H1 (cell line): ENCODE results near the gene LYAR. TPM values are rescaled to one million over a fixed set of nuclear protein-coding genes. Genes with fewer than 3 reads are reported as not detected.
A peak's percentile ranks its signal among the peaks of the same experiment; 100 is the strongest.

Experiments
- CTCF ChIA-PET: fragments of 300-600 bp; sonication (Branson Sonifier 250); formaldehyde crosslinking; loops from one replicate; lab custom pipeline; 2021; ENCODE audit not compliant: partially characterized antibody; lab: Charles Lee
- POLR2A ChIA-PET: fragments of 300-600 bp; sonication (Branson Sonifier 250); formaldehyde crosslinking; loops from one replicate; lab custom pipeline; 2021; ENCODE audit warnings: inconsistent platforms; ENCODE audit not compliant: partially characterized antibody; lab: Charles Lee
- DNase-seq, 2 experiments: peaks; one replicate each; pipeline versions ENCODE4 v3.0.0 to v3.0.0-alpha.2; 2010 to 2022; ENCODE audit warnings: low spot score in 2 of 2, low read depth in 1 of 2, mixed read lengths in 1 of 2
- FAIRE-seq: peaks from 2 replicates; lab custom pipeline; 2011; peaks lifted over from hg19 to GRCh38; lab: Jason Lieb, UNC
- H2AFZ ChIP-seq: 2 replicates; pipeline ENCODE4 v1.8.1; 2012; ENCODE audit warnings: low read length, inconsistent platforms
- H2AK5ac ChIP-seq: 2 replicates; pipeline ENCODE4 v1.6.1; 2013; ENCODE audit warnings: low read depth, low read length
- H2BK120ac ChIP-seq: replicated peaks from 2 replicates; pipeline ENCODE3; 2013; ENCODE audit warnings: low read depth, low read length, inconsistent platforms
- H2BK12ac ChIP-seq: 2 replicates; pipeline ENCODE4 v1.6.1; 2013; ENCODE audit warnings: low read depth, low read length
- H2BK15ac ChIP-seq: 2 replicates; pipeline ENCODE4 v1.6.1; 2013; ENCODE audit warnings: low read length
- H2BK20ac ChIP-seq: 2 replicates; pipeline ENCODE4 v1.6.1; 2013; ENCODE audit warnings: low read length
- H2BK5ac ChIP-seq: 2 replicates; pipeline ENCODE4 v1.6.1; 2013; ENCODE audit warnings: low read depth, low read length
- H3K14ac ChIP-seq: 2 replicates; pipeline ENCODE4 v1.6.1; 2013; ENCODE audit warnings: inconsistent platforms; ENCODE audit not compliant: insufficient read length
- H3K18ac ChIP-seq: 2 replicates; pipeline ENCODE4 v1.6.1; 2013; ENCODE audit warnings: low read length; ENCODE audit errors: extremely low read depth
- H3K23ac ChIP-seq: 2 replicates; pipeline ENCODE4 v1.6.1; 2013; ENCODE audit warnings: inconsistent platforms; ENCODE audit not compliant: insufficient read length
- H3K23me2 ChIP-seq: 2 replicates; pipeline ENCODE4 v1.6.1; 2013; ENCODE audit warnings: low read depth, low read length
- H3K27ac ChIP-seq: 2 replicates; pipeline ENCODE4 v1.6.1; 2011; ENCODE audit warnings: low read depth, low read length, inconsistent platforms
- H3K27me3 ChIP-seq, 4 experiments: replicated peaks in 1 of 4; 1 replicate in 1 of 4; 2 replicates in 3 of 4; pipeline versions ENCODE4 v1.6.1 to v1.8.1; 2011 to 2013; ENCODE audit warnings: low read length in 3 of 4, mild to moderate bottlenecking in 3 of 4, inconsistent platforms in 2 of 4, mixed read lengths in 2 of 4, moderate library complexity in 1 of 4; ENCODE audit not compliant: control insufficient read depth in 3 of 4, insufficient read depth in 3 of 4; ENCODE audit errors: extremely low read depth in 1 of 4
- H3K36me3 ChIP-seq, 4 experiments: 2 replicates each; pipeline versions ENCODE4 v1.6.1 to v1.8.1; 2011 to 2013; ENCODE audit warnings: mild to moderate bottlenecking in 4 of 4, low read length in 3 of 4, moderate library complexity in 2 of 4, control low read depth in 1 of 4, inconsistent platforms in 1 of 4; ENCODE audit not compliant: insufficient read depth in 4 of 4, control insufficient read depth in 2 of 4
- H3K4ac ChIP-seq: replicated peaks from 2 replicates; pipeline ENCODE3; 2013; ENCODE audit warnings: low read length, low read depth, mixed read lengths, inconsistent platforms; ENCODE audit not compliant: insufficient read length
- H3K4me1 ChIP-seq, 4 experiments: replicated peaks in 1 of 4; 1 replicate in 1 of 4; 2 replicates in 3 of 4; pipeline versions ENCODE4 v1.6.1 to v1.8.1; 2011 to 2013; ENCODE audit warnings: low read length in 3 of 4, inconsistent platforms in 2 of 4, mixed read lengths in 1 of 4; ENCODE audit not compliant: insufficient read depth in 4 of 4, control insufficient read depth in 3 of 4
- H3K4me2 ChIP-seq, 2 experiments: 2 replicates each; pipeline versions ENCODE4 v1.6.1 to v1.8.1; 2011 to 2013; ENCODE audit warnings: low read depth in 2 of 2, low read length in 2 of 2, control low read depth in 1 of 2, inconsistent platforms in 1 of 2, mild to moderate bottlenecking in 1 of 2; ENCODE audit not compliant: insufficient read depth in 1 of 2
- H3K4me3 ChIP-seq, 4 experiments: fragments of 200-600, 300-600 bp in 1 of 4; sonication (generic), shearing (Covaris generic), sonication (Bioruptor Twin) in 1 of 4; 2 replicates each; pipeline versions ENCODE4 v1.5.1 to v1.8.1; 2011 to 2016; ENCODE audit warnings: low read length in 4 of 4, low read depth in 3 of 4, control low read depth in 2 of 4, inconsistent platforms in 2 of 4, mild to moderate bottlenecking in 2 of 4, mixed read lengths in 1 of 4, moderate library complexity in 1 of 4; ENCODE audit not compliant: insufficient read depth in 2 of 4; ENCODE audit errors: extremely low read depth in 1 of 4
- H3K56ac ChIP-seq: replicated peaks from 2 replicates; pipeline ENCODE3; 2013; ENCODE audit warnings: low read depth, mild to moderate bottlenecking, mixed read lengths, low read length, inconsistent platforms; ENCODE audit not compliant: insufficient read length
- H3K79me1 ChIP-seq: 2 replicates; pipeline ENCODE4 v1.6.1; 2013; ENCODE audit warnings: low read depth, low read length, control low read depth
- H3K79me2 ChIP-seq, 2 experiments: 2 replicates each; pipeline versions ENCODE4 v1.6.1 to v1.8.1; 2012 to 2013; ENCODE audit warnings: low read length in 2 of 2, mild to moderate bottlenecking in 2 of 2, inconsistent platforms in 1 of 2; ENCODE audit not compliant: insufficient read depth in 2 of 2, control insufficient read depth in 1 of 2
- H3K9ac ChIP-seq, 4 experiments: replicated peaks in 1 of 4; 1 replicate in 1 of 4; 2 replicates in 3 of 4; pipeline versions ENCODE4 v1.6.1 to v1.8.1; 2011 to 2013; ENCODE audit warnings: low read depth in 3 of 4, low read length in 3 of 4, control low read depth in 2 of 4, mild to moderate bottlenecking in 2 of 4, moderate library complexity in 2 of 4, inconsistent platforms in 1 of 4; ENCODE audit errors: extremely low read depth in 1 of 4
- H3K9me3 ChIP-seq, 2 experiments: 2 replicates each; pipeline versions ENCODE4 v1.6.1 to v1.8.1; 2012 to 2013; ENCODE audit warnings: mild to moderate bottlenecking in 2 of 2, moderate library complexity in 2 of 2, control low read depth in 1 of 2, inconsistent platforms in 1 of 2, low read depth in 1 of 2, low read length in 1 of 2, mixed read lengths in 1 of 2; ENCODE audit not compliant: insufficient read depth in 2 of 2
- H4K20me1 ChIP-seq, 2 experiments: replicated peaks in 1 of 2; 2 replicates each; pipeline versions ENCODE3 to v1.8.1; 2011 to 2013; ENCODE audit warnings: inconsistent platforms in 2 of 2, low read length in 2 of 2, mild to moderate bottlenecking in 1 of 2; ENCODE audit not compliant: insufficient read depth in 2 of 2, control insufficient read depth in 1 of 2
- H4K5ac ChIP-seq: 2 replicates; pipeline ENCODE4 v1.6.1; 2013; ENCODE audit warnings: low read length, low read depth, mixed read lengths, inconsistent platforms; ENCODE audit not compliant: insufficient read length
- H4K8ac ChIP-seq: 2 replicates; pipeline ENCODE4 v1.8.0; 2013; ENCODE audit warnings: mild to moderate bottlenecking, moderate library complexity, low read length, inconsistent platforms; ENCODE audit not compliant: insufficient read depth; ENCODE audit errors: extremely low read depth
- H4K91ac ChIP-seq: replicated peaks from 2 replicates; pipeline ENCODE3; 2013; ENCODE audit warnings: low read length, mixed read lengths, inconsistent platforms; ENCODE audit not compliant: insufficient read length
- EP300 ChIP-seq, 2 experiments: IDR thresholded peaks; 1 replicate in 1 of 2; 2 replicates in 1 of 2; pipeline ENCODE4 v1.6.1; 2011 to 2012; ENCODE audit warnings: low read depth in 2 of 2, low read length in 2 of 2, mild to moderate bottlenecking in 2 of 2, borderline replicate concordance in 1 of 2, inconsistent platforms in 1 of 2, moderate library complexity in 1 of 2
- SRF ChIP-seq: IDR thresholded peaks from 2 replicates; pipeline ENCODE4 v1.6.1; 2011; ENCODE audit warnings: mild to moderate bottlenecking, low read depth, low read length, moderate library complexity
- WGBS, 2 experiments: shearing (Covaris generic) in 1 of 2; methylation state at CpG; one replicate each; pipeline versions ENCODE4 v1.1.6 to v1.1.7; 2013 to 2015; ENCODE audit warnings: low lambda C conversion rate in 2 of 2, mixed read lengths in 2 of 2, inconsistent platforms in 1 of 2, low coverage in 1 of 2, missing lambda C conversion rate in 1 of 2; ENCODE audit not compliant: insufficient replicate concordance in 2 of 2, insufficient coverage in 1 of 2, insufficient read length in 1 of 2; ENCODE audit errors: extremely low coverage in 1 of 2, missing lambda C conversion rate in 1 of 2; 5-methylcytosine and 5-hydroxymethylcytosine counted together
- polyA plus RNA-seq, 7 experiments: library from polyadenylated mRNA; depleted of rRNA in 3 of 7; stranded (reverse) in 5 of 7; unstranded in 2 of 7; fragments of >200 nt in 5 of 7; fragments of 200-250 nt in 2 of 7; gene quantifications; 1 replicate in 5 of 7; 2 replicates in 1 of 7; 4 replicates in 1 of 7; pipeline versions ENCODE4 v1.2.1 to v1.2.3, GENCODE V29; 2011 to 2013; ENCODE audit warnings: missing spikeins in 2 of 7, mixed read lengths in 2 of 7
- total RNA-seq: library from RNA; stranded (reverse); fragmentation: NEBNext Ultra II Directional; extraction: Animal tissue kit (Norgen Biotek cat#: 25700); gene quantifications from 2 replicates; pipeline ENCODE4 v1.2.1, GENCODE V29; 2021

The LYAR gene
- total and polyA plus RNA-seq, 2 of the 8 experiments (the other 6 are each of a cell fraction or from before 2014, with no cell fraction given), result 6.5 to 46.9 TPM

- H2BK20ac ChIP-seq, result no peak overlapping the region
- H2BK5ac ChIP-seq, result no peak overlapping the region
- no peaks in the 10 kb centered on the region for H3K9me3 ChIP-seq
- H2BK120ac ChIP-seq, result no peak overlapping the region
- no peak overlapping the region; a peak in 1 of 7 replicates for H3K9ac ChIP-seq
- no peak overlapping the region for H2AFZ ChIP-seq
- H3K23ac ChIP-seq, result no peak overlapping the region
- H2BK15ac ChIP-seq, result no peak overlapping the region
- H2BK12ac ChIP-seq, result no peak overlapping the region
- H4K20me1 ChIP-seq, result peaks cover 2 to 6% of the 10 kb centered on the region in 2 experiments
- H3K4ac ChIP-seq, result no peak overlapping the region
- H3K18ac ChIP-seq, result no peak overlapping the region
- H3K79me2 ChIP-seq, result no peaks in the 10 kb centered on the region
- no peak overlapping the region for H3K4me3 ChIP-seq
- H4K91ac ChIP-seq, result no peak overlapping the region
- H2AK5ac ChIP-seq, result no peak overlapping the region
- TF ChIP-seq EP300 (IDR thresholded peaks at IDR 0.05; ENCODE audit: borderline replicate concordance in 1 of 2, low read depth in 2 of 2, low read length in 2 of 2) (no peak), SRF (no peak)
- H3K27ac ChIP-seq, result no peak overlapping the region
- DNase-seq (no peak), FAIRE-seq (no peak)
- POLR2A ChIA-PET, result interaction anchor here (0.9 kb wide), 1 partner anchor 12 kb away, joined by 3 read pairs; no protein-coding TSS in a partner anchor
- no peak overlapping the region for H3K56ac ChIP-seq
- H4K8ac ChIP-seq, result peak overlapping the region; percentile 2; the same call in 1 of the 2 replicates
- H4K5ac ChIP-seq, result no peak overlapping the region
- no peaks in the 10 kb centered on the region for H3K23me2 ChIP-seq
- no peaks in the 10 kb centered on the region for H3K79me1 ChIP-seq
- CTCF ChIA-PET, result interaction anchor here (0.5 to 0.8 kb wide), 4 partner anchors 8 to 247 kb away, joined by 3 to 4 read pairs (median 3); no protein-coding TSS in a partner anchor
- 87% methylated on average over 9 of the region's 9 CpGs; no CpG with 5 or more reads in 1 of the 2 experiments for WGBS, 2 experiments
- no peaks in the 10 kb centered on the region for H3K27me3 ChIP-seq
- H3K4me1 ChIP-seq, result no peaks in the 10 kb centered on the region
- H3K36me3 ChIP-seq, result peaks cover 0 to 6% (median 2%) of the 10 kb centered on the region in 4 experiments; a peak in 4 of 8 replicates
- no peak overlapping the region for H3K14ac ChIP-seq
- H3K4me2 ChIP-seq, result no peak overlapping the region
These were observed 19.0 kb upstream of the LYAR start for GRCh38 chr4:4308800-4309441.
